ENCODE data around the gene TFR2. TPM values are rescaled to one million over a fixed set of nuclear protein-coding genes. Genes with fewer than 3 reads are reported as not detected.

TFR2 gene
- total and polyA plus RNA-seq, 8 donors = 0.67 to 2.6 (median 1.2) TPM

DNA sequence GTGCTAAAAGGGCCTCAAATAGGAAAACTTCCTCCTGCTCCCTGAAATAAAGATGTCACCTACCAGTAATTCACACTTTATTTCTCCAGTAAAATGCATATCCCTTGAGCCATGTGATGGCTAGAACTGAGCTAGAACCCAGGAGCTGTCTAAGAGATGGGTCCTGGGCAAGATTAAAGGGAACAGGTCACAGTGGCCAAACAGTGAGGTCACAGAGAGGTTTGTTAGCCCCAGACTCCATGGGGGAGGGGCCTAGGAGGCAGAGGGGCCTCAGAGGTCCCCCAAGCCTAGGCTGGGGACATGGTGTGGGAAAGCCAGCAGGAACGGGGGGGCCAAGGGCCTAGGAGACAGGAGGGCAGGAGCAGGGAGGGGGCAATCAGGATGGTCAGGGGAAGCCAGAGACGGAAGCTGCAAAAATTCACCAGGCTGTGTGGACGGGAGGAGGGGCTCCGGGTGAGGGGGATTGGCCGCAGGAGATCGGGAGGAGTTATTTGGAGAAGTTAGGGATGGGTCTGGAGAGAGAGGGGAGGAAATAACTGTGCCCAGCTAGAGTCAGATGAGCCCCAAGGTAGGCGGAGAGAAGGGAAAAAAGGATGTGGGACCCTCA, 51.9 kb downstream of the TFR2 start:
- Histone ChIP-seq H3K4me3 (no peak overlapping the region), H3K36me3 (no peaks in the 10 kb centered on the region), H3K27me3 (peaks cover 0 to 29% of the 10 kb centered on the region in 2 donors), H3K27ac (no peak overlapping the region), H3K4me1 (peaks cover 9 to 15% of the 10 kb centered on the region in 2 donors), H3K9me3 (no peaks in the 10 kb centered on the region)
- intact Hi-C loops (cut with DNase I) = no loop called here
- ATAC-seq (no peak), DNase-seq (no peak)
- TF ChIP-seq, protein P1, sequence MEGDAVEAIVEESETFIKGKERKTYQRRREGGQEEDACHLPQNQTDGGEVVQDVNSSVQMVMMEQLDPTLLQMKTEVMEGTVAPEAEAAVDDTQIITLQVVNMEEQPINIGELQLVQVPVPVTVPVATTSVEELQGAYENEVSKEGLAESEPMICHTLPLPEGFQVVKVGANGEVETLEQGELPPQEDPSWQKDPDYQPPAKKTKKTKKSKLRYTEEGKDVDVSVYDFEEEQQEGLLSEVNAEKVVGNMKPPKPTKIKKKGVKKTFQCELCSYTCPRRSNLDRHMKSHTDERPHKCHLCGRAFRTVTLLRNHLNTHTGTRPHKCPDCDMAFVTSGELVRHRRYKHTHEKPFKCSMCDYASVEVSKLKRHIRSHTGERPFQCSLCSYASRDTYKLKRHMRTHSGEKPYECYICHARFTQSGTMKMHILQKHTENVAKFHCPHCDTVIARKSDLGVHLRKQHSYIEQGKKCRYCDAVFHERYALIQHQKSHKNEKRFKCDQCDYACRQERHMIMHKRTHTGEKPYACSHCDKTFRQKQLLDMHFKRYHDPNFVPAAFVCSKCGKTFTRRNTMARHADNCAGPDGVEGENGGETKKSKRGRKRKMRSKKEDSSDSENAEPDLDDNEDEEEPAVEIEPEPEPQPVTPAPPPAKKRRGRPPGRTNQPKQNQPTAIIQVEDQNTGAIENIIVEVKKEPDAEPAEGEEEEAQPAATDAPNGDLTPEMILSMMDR (IDR thresholded peaks at IDR 0.05) = no peak

DNA sequence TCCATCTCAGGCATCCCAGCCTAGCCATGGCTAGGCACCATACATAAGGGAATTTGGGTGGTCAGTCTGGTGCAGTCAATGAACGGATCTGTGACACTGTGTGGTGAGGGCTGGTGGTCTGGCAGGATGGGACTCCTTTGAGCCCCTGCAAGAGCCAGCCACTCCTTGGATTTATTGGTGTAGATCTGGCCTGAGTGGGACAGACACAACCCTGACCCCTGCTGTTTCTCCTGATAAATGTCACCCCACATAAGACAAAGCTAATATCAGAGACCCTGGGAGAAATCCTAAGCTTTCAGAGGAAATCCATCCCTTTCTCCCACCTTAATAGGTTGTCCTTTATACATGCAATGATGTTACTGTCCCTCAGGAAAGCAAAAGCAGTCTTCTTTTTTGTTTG, 52.9 kb downstream of the TFR2 start:
- Histone ChIP-seq H3K9me3 (no peaks in the 10 kb centered on the region), H3K4me3 (no peak overlapping the region), H3K36me3 (no peaks in the 10 kb centered on the region), H3K27me3 (peaks cover 0 to 29% of the 10 kb centered on the region in 2 donors), H3K4me1 (peaks cover 14 to 24% of the 10 kb centered on the region in 2 donors), H3K27ac (no peak overlapping the region)
- DNase-seq (no peak), ATAC-seq (no peak)
- TF ChIP-seq, protein P1 (IDR thresholded peaks at IDR 0.05) = no peak
- intact Hi-C loops (cut with DNase I) = no loop called here

DNA sequence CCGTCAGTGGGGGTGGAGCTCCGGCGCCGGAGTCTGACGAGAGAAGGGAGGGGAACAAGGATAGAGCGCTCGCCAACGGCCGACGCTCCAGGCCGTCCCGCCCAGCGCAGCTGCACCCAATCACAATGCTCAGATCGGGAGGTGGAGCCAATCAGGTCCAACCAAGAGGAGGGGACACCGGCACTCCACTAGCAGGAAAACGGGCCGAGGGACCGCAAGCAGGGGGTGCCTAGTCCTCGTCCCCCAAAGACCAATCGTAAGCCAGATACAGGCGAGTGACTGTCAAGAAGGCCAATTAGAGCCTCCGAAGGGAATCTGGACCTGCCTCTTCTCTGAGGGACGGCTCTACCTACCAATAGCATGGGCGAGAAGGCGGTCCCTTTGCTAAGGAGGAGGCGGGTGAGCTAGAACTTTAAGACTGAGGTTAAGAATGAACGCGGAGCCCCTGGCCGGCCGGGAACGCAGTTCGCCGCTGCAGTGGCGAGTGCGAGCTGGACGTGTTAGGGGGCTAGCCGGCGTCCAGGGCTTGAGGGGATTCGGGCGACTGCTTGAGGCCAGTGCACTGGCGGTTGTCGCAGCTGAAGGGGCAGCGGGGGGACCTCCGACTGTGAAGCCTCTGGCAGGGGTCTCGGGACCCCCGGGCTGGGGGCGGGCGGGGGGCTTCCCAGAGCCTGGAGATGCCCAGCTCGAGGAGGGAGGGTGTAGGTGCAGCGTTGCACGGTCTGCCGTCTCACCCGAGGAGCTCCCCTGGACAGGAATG, 54.9 kb downstream of the TFR2 start, which contains the start of gene FBXO24:
FBXO24 (plus strand) TSS at position 63 of the 760 bp plus-strand sequence; CDS start at position 361, 298 bp downstream.
- Histone ChIP-seq H3K4me3 (peak within 1 kb of the TSS; percentile 78 to 100), H3K9me3 (no peaks in the 10 kb centered on the region), H3K4me1 (peaks cover 25 to 43% of the 10 kb centered on the region in 2 donors), H3K36me3 (peaks cover 0 to 13% of the 10 kb centered on the region in 2 donors), H3K27ac (peak within 1 kb of the TSS; percentile 95 to 98), H3K27me3 (peaks cover 0 to 25% of the 10 kb centered on the region in 2 donors)
- intact Hi-C loops (cut with DNase I) = no loop called here
- ATAC-seq = peak; percentile 81
- TF ChIP-seq, protein P1 (IDR thresholded peaks at IDR 0.05) = peak in 1 of 2 donors; percentile 10
- DNase-seq = peak; percentile 99 to 100 (median 100)

DNA sequence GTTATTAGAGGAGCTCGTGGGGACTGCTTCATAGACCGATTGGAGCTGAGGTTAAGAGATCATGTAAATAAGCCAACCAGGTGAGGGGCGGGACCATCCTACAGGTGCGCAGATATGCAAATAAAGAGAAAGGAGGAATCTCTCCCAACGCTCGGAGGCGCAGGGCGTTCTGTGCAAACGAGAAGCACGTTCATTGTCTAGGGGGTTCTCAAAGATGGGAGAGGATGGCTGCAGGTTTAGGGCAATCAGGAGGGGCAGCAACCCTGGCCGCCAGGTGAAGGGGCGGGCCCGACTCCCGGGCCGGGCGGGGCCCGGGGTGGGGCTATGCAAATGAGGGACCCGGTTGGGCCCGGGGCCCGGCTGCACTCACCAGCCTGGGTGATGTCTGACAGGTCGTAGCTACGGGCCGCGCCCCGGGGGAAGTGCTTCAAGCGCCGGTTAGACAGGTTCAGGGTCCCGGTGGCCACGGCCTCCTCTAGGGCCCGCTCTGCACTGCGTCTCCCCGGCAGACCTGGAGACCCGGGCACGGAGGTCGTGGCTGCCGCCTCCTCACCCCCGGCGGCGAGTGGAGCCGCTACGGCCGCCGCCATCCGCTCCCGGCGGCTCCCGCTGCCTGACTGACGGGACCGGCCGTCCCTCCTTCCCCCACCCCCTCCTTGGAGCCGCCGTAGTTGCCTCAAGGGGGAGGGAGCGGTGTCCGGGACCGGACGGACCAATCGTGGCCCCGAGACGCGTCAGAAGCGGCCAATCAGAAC, 55.7 kb downstream of the TFR2 start, which contains the start of gene LRCH4:
LRCH4 (minus strand) TSS at position 619 of the 755 bp plus-strand sequence; CDS start at position 590, 29 bp downstream.
- no peaks in the 10 kb centered on the region for H3K9me3 ChIP-seq
- H3K27ac ChIP-seq = peak within 1 kb of the TSS; percentile 95 to 98
- DNase-seq (peak in 2 of 4 donors; percentile 69 to 91), ATAC-seq (peak; percentile 47)
- peaks cover 0 to 17% of the 10 kb centered on the region in 2 donors for H3K27me3 ChIP-seq
- H3K4me3 ChIP-seq = peak within 1 kb of the TSS; percentile 78 to 100
- peaks cover 0 to 20% of the 10 kb centered on the region in 2 donors for H3K36me3 ChIP-seq
- peaks cover 25 to 51% of the 10 kb centered on the region in 2 donors for H3K4me1 ChIP-seq
- intact Hi-C loops (cut with DNase I) = no loop called here
- TF ChIP-seq, protein P1 (IDR thresholded peaks at IDR 0.05) = no peak

Data from left lung (tissue), 10 donors.